HepG2 (cell line): ENCODE results near the gene SMPX. TPM values are rescaled to one million over a fixed set of nuclear protein-coding genes. Genes with fewer than 3 reads are reported as not detected.

Experiments used
- ATAC-seq: fragments of 200-7000 bp; cut with Tn5 transposase; 3 replicates; pipeline ENCODE4 v1.9.1; 2020; ENCODE audit warnings: mild to moderate bottlenecking, moderate library complexity
- BruUV-seq: library from RNA; stranded (reverse); fragments of 400-500 nt; replicated peaks from 2 replicates; lab custom pipeline; 2021; lab: Mats Ljungman, UMichigan
- CTCF ChIA-PET: fragments of 300-600 bp; formaldehyde crosslinking; extraction: SDS; loops from one replicate; lab custom pipeline; 2021; ENCODE audit warnings: low total read pairs, inconsistent platforms, low intra/inter-chr PET ratio; lab: Yijun Ruan, JAX
- POLR2A ChIA-PET: fragments of 350-600 bp; sonication (Branson Sonifier 250); formaldehyde crosslinking; loops from one replicate; lab custom pipeline; 2020; ENCODE audit warnings: antibody characterized with exemption, inconsistent platforms; lab: Yijun Ruan, JAX
- DNase-seq: peaks from one replicate; pipeline ENCODE4 v3.0.0-alpha.2; 2015; ENCODE audit warnings: low spot score
- FAIRE-seq: peaks from 3 replicates; lab custom pipeline; 2011; peaks lifted over from hg19 to GRCh38; lab: Jason Lieb, UNC
- H2AFZ ChIP-seq: one replicate; pipeline ENCODE4 v1.6.1; 2011; ENCODE audit warnings: low read length, inconsistent platforms
- H3K27ac ChIP-seq: fragments of 300-600 bp; 3 replicates; pipeline ENCODE4 v1.8.0; 2011; ENCODE audit warnings: mixed run types, mild to moderate bottlenecking, mixed read lengths, low read length, inconsistent platforms; ENCODE audit not compliant: insufficient read depth; ENCODE audit errors: extremely low read length
- H3K27me3 ChIP-seq, 2 experiments: fragments of 200-600 bp in 1 of 2; 2 replicates in 1 of 2; 3 replicates in 1 of 2; pipeline versions ENCODE4 v1.6.0 to v1.8.0; 2011; ENCODE audit warnings: low read length in 2 of 2, mild to moderate bottlenecking in 2 of 2, moderate library complexity in 2 of 2, inconsistent platforms in 1 of 2; ENCODE audit not compliant: insufficient read depth in 2 of 2, control insufficient read depth in 1 of 2
- H3K36me3 ChIP-seq, 2 experiments: fragments of 200-600 bp in 1 of 2; replicated peaks in 1 of 2; 2 replicates in 1 of 2; 3 replicates in 1 of 2; pipeline versions ENCODE4 v1.5.1 to v1.8.0; 2011; ENCODE audit warnings: low read length in 2 of 2, inconsistent platforms in 1 of 2; ENCODE audit not compliant: insufficient read depth in 2 of 2, control insufficient read depth in 1 of 2
- H3K4me1 ChIP-seq: 2 replicates; pipeline ENCODE4 v1.5.1; 2012; ENCODE audit warnings: low read length, inconsistent platforms; ENCODE audit not compliant: insufficient read depth
- H3K4me2 ChIP-seq: 2 replicates; pipeline ENCODE4 v1.6.0; 2011; ENCODE audit warnings: low read depth, low read length, inconsistent platforms
- H3K4me3 ChIP-seq, 3 experiments: fragments of 200-600 bp in 1 of 3; sonication (generic), shearing (Covaris generic) in 1 of 3; replicated peaks in 1 of 3; 2 replicates each; pipeline ENCODE4 v1.5.1; 2011 to 2016; ENCODE audit warnings: low read length in 3 of 3, inconsistent platforms in 2 of 3, low read depth in 2 of 3, mild to moderate bottlenecking in 2 of 3, control low read depth in 1 of 3, mixed read lengths in 1 of 3; ENCODE audit not compliant: insufficient read depth in 1 of 3
- H3K79me2 ChIP-seq: one replicate; pipeline ENCODE4 v1.6.1; 2011; ENCODE audit warnings: low read length, inconsistent platforms; ENCODE audit not compliant: insufficient read depth
- H3K9ac ChIP-seq: 2 replicates; pipeline ENCODE4 v1.6.0; 2011; ENCODE audit warnings: mild to moderate bottlenecking, low read depth, low read length, inconsistent platforms; ENCODE audit not compliant: insufficient read depth
- H3K9me3 ChIP-seq: 2 replicates; pipeline ENCODE4 v1.5.1; 2012; ENCODE audit warnings: mild to moderate bottlenecking, low read length
- H4K20me1 ChIP-seq: 2 replicates; pipeline ENCODE4 v1.6.0; 2011; ENCODE audit warnings: inconsistent platforms, mild to moderate bottlenecking, low read length, moderate library complexity; ENCODE audit not compliant: insufficient read depth
- ATAD3A ChIP-seq: sonication (generic); formaldehyde crosslinking; IDR thresholded peaks from 2 replicates; pipeline ENCODE4 v1.4.0; 2020; ENCODE audit warnings: missing genetic modification reagents
- GATA4 ChIP-seq: sonication (generic); IDR thresholded peaks from 2 replicates; pipeline ENCODE4 v1.6.1; 2016; ENCODE audit warnings: antibody characterized with exemption, low read depth, borderline replicate concordance
- HMGA1 ChIP-seq: sonication (generic); formaldehyde crosslinking; conservative IDR thresholded peaks from 2 replicates; pipeline ENCODE4 v1.4.0; 2020; ENCODE audit warnings: missing genetic modification reagents
- LCORL ChIP-seq, 2 experiments: fragments of 450-650 bp in 1 of 2; sonication (generic) in 1 of 2; formaldehyde crosslinking in 1 of 2; IDR thresholded peaks; 2 replicates each; pipeline versions ENCODE4 v1.5.0 to v1.6.1; 2017 to 2020; ENCODE audit warnings: antibody characterized with exemption in 1 of 2, missing genetic modification reagents in 1 of 2
- MAF1 ChIP-seq: sonication (generic); formaldehyde crosslinking; IDR thresholded peaks from 2 replicates; pipeline ENCODE4 v1.5.0; 2020; ENCODE audit warnings: missing genetic modification reagents, borderline replicate concordance
- NFYB ChIP-seq: sonication (generic); formaldehyde crosslinking; IDR thresholded peaks from 2 replicates; pipeline ENCODE4 v1.4.0; 2020; ENCODE audit warnings: missing genetic modification reagents
- NR2F2 ChIP-seq: IDR thresholded peaks from 2 replicates; pipeline ENCODE4 v1.6.1; 2012; ENCODE audit warnings: low read depth, inconsistent platforms, borderline replicate concordance
- ONECUT2 ChIP-seq: sonication (generic); formaldehyde crosslinking; IDR thresholded peaks from 2 replicates; pipeline ENCODE4 v1.4.0; 2020; ENCODE audit warnings: missing genetic modification reagents
- SMARCC2 ChIP-seq: fragments of 450-650 bp; IDR thresholded peaks from 2 replicates; pipeline ENCODE4 v1.6.1; 2017; ENCODE audit warnings: antibody characterized with exemption, mild to moderate bottlenecking
- ZBTB43 ChIP-seq: sonication (generic); formaldehyde crosslinking; conservative IDR thresholded peaks from 2 replicates; pipeline ENCODE4 v1.4.0; 2020; ENCODE audit warnings: missing genetic modification reagents
- ZBTB7B ChIP-seq: sonication (generic); formaldehyde crosslinking; IDR thresholded peaks from 2 replicates; pipeline ENCODE4 v1.4.0; 2020; ENCODE audit warnings: missing genetic modification reagents
- ZFX ChIP-seq: sonication (generic); formaldehyde crosslinking; IDR thresholded peaks from 2 replicates; pipeline ENCODE4 v1.4.0; 2020; ENCODE audit warnings: mild to moderate bottlenecking, low read depth, missing genetic modification reagents, moderate library complexity
- ZNF207 ChIP-seq: fragments of 450-650 bp; IDR thresholded peaks from 2 replicates; pipeline ENCODE4 v1.6.1; 2016; ENCODE audit warnings: antibody characterized with exemption, borderline replicate concordance
- ZNF326 ChIP-seq: sonication (generic); formaldehyde crosslinking; IDR thresholded peaks from 2 replicates; pipeline ENCODE4 v1.4.0; 2020; ENCODE audit warnings: missing genetic modification reagents, borderline replicate concordance
- ZNF558 ChIP-seq: sonication (generic); formaldehyde crosslinking; IDR thresholded peaks from 2 replicates; pipeline ENCODE4 v1.9.0; 2022; ENCODE audit warnings: mild to moderate bottlenecking, missing genetic modification reagents, borderline replicate concordance
- ZNF639 ChIP-seq: conservative IDR thresholded peaks from 2 replicates; pipeline ENCODE4 v1.6.1; 2018; ENCODE audit warnings: missing genetic modification reagents
- ZNF737 ChIP-seq: sonication (generic); formaldehyde crosslinking; IDR thresholded peaks from 2 replicates; pipeline ENCODE4 v1.5.0; 2020; ENCODE audit warnings: missing genetic modification reagents, mild to moderate bottlenecking, borderline replicate concordance
- WGBS: methylation state at CpG from one replicate; pipeline ENCODE4 v1.1.6; 2017; ENCODE audit warnings: low lambda C conversion rate; 5-methylcytosine and 5-hydroxymethylcytosine counted together
- in situ Hi-C: cut with HindIII; loops from 2 replicates; pipeline ENCODE4 v1.10.0; 2017; ENCODE audit warnings: low pct_unique_long_range_greater_than_20kb; ENCODE audit not compliant: extremely low pct_ligation_motif_present
- intact Hi-C: fragments of 100-400 bp; cut with micrococcal nuclease; formaldehyde crosslinking; loops from one replicate; pipeline ENCODE4 v1.10.0; 2022; ENCODE audit not compliant: unreplicated experiment
- polyA plus RNA-seq, 8 experiments: library from polyadenylated mRNA; depleted of rRNA in 3 of 8; stranded (reverse) in 7 of 8; unstranded in 1 of 8; fragments of >200 nt; fragmentation: Illumina TruSeq in 4 of 8; extraction: Trizol in 4 of 8; gene quantifications; 2 replicates each; pipeline versions ENCODE4 v1.2.1 to v1.2.3, GENCODE V29; 2011 to 2016; ENCODE audit warnings: low read depth in 4 of 8, missing spikeins in 1 of 8, mixed read lengths in 1 of 8; ENCODE audit not compliant: insufficient read depth in 1 of 8
- total RNA-seq, 5 experiments: library from RNA; depleted of rRNA; stranded (reverse); fragments of >200 nt; fragmentation: Illumina TruSeq; extraction: Trizol; gene quantifications; 2 replicates each; pipeline ENCODE4 v1.2.3, GENCODE V29; 2016; ENCODE audit warnings: low read depth in 1 of 5

Gene SMPX
- total and polyA plus RNA-seq, 2 of the 13 experiments (the other 11 are each of a cell fraction or from before 2014, with no cell fraction given): 0.95 to 1.8 TPM

GRCh38 chrX:21764008-21764407 is 6.1 kb upstream of the SMPX start:
- Histone ChIP-seq H3K36me3 (no peaks in the 10 kb centered on the region), H3K4me1 (peaks cover 1% of the 10 kb centered on the region; the same call in 1 of the 2 replicates), H4K20me1 (no peaks in the 10 kb centered on the region), H3K27ac (no peak overlapping the region), H3K9ac (no peak overlapping the region), H3K9me3 (no peaks in the 10 kb centered on the region), H3K4me2 (no peak overlapping the region), H3K4me3 (no peak overlapping the region), H2AFZ (no peak overlapping the region), H3K27me3 (no peaks in the 10 kb centered on the region), H3K79me2 (no peaks in the 10 kb centered on the region)
- in situ Hi-C loops: no loop called here
- no peak for DNase-seq
- ChIA-PET CTCF (no interaction called here), POLR2A (no interaction called here)
- no peak for TF ChIP-seq LCORL (IDR thresholded peaks at IDR 0.05)
- no peak for TF ChIP-seq LCORL (CRISPR knock-in tag; IDR thresholded peaks at IDR 0.05)
- TF ChIP-seq ZBTB7B (CRISPR knock-in tag): no peak
- no peak for TF ChIP-seq ZNF558 (CRISPR knock-in tag)
- TF ChIP-seq HMGA1 (CRISPR knock-in tag): no peak
- TF ChIP-seq GATA4: no peak
- no peak for ATAC-seq
- WGBS: 97% methylated on average over 3 of the region's 3 CpGs
- no peak for FAIRE-seq
- intact Hi-C loops: no loop called here
- BruUV-seq: no TSS peak

- no peak overlapping the region for H3K27ac ChIP-seq
- in situ Hi-C loops: no loop called here
- BruUV-seq: no TSS peak
- 92% methylated on average over 1 of the region's 1 CpG for WGBS
- H3K4me2 ChIP-seq: no peak overlapping the region
- no peaks in the 10 kb centered on the region for H3K27me3 ChIP-seq
- no peak overlapping the region for H2AFZ ChIP-seq
- intact Hi-C loops: no loop called here
- H3K36me3 ChIP-seq: no peaks in the 10 kb centered on the region
- no peak for DNase-seq
- FAIRE-seq: no peak
- no peak for ATAC-seq
- POLR2A ChIA-PET: interaction anchor here (2.8 kb wide), 1 partner anchor 12 kb away, joined by 9 read pairs; no protein-coding TSS in a partner anchor
- no peak overlapping the region for H3K9ac ChIP-seq
- no peaks in the 10 kb centered on the region for H3K79me2 ChIP-seq
- H3K4me1 ChIP-seq: peaks cover 15% of the 10 kb centered on the region
- CTCF ChIA-PET: no interaction called here
- H3K9me3 ChIP-seq: no peaks in the 10 kb centered on the region
- H3K4me3 ChIP-seq: no peak overlapping the region
- H4K20me1 ChIP-seq: no peaks in the 10 kb centered on the region
- TF ChIP-seq ZNF326 (no peak), SMARCC2 (no peak), NFYB (CRISPR knock-in tag) (no peak), ZNF207 (no peak), ZNF737 (CRISPR knock-in tag) (no peak), ATAD3A (CRISPR knock-in tag) (no peak), ZFX (CRISPR knock-in tag) (no peak), ZNF639 (CRISPR knock-in tag) (no peak), NR2F2 (no peak), ZBTB43 (no peak), MAF1 (CRISPR knock-in tag) (no peak), ONECUT2 (CRISPR knock-in tag) (no peak)
Measured at GRCh38 chrX:21758488-21758887, 572 bp upstream of the SMPX start.
